Measurements from ENCODE around the gene BCL6. TPM values are rescaled to one million over a fixed set of nuclear protein-coding genes. Genes with fewer than 3 reads are reported as not detected.

The BCL6 gene
- polyA plus RNA-seq (2013): 17.5 and 18.7 TPM in 2 replicates

GRCh38 chr3:187745201-187746058 lies at the start of gene BCL6:
TSS of gene BCL6 (minus strand) at chr3:187745468. CDS start at chr3:187733693, 11,775 bp downstream.
- H3K9me3 ChIP-seq (ENCODE audit: insufficient read depth, low read depth, low read length): no peaks in the 10 kb centered on the region
- WGBS (ENCODE audit: extremely low coverage, insufficient coverage, insufficient read length): no CpG with 5 or more reads among the region's 40 CpGs
- H3K4me1 ChIP-seq (ENCODE audit: control insufficient read depth in 1 of 2, insufficient read depth in 2 of 2, low read length in 2 of 2): peaks cover 6 to 15% of the 10 kb centered on the region in 2 experiments
- H3K79me1 ChIP-seq (ENCODE audit: low read length): peaks cover 23% of the 10 kb centered on the region
- H2AFZ ChIP-seq (ENCODE audit: insufficient read depth, low read length, poor library complexity): peak within 1 kb of the TSS; percentile 84
- H2BK5ac ChIP-seq (ENCODE audit: low read depth, low read length, poor library complexity): peak within 1 kb of the TSS; percentile 100
- peak within 1 kb of the TSS; percentile 99 for H4K91ac ChIP-seq (ENCODE audit: low read depth, low read length)
- peak within 1 kb of the TSS; percentile 83 for H3K4me2 ChIP-seq (ENCODE audit: low read length)
- H3K14ac ChIP-seq (ENCODE audit: low read length): peak within 1 kb of the TSS; percentile 72
- H2BK12ac ChIP-seq (ENCODE audit: low read length): peak within 1 kb of the TSS; percentile 94
- peak within 1 kb of the TSS; percentile 100 for H2BK120ac ChIP-seq (ENCODE audit: insufficient read depth, low read length, poor library complexity)
- H3K23ac ChIP-seq (ENCODE audit: low read length): no peak within 1 kb of the TSS
- H2AK5ac ChIP-seq (ENCODE audit: low read length): no peak within 1 kb of the TSS
- H3K18ac ChIP-seq (ENCODE audit: low read length): peak within 1 kb of the TSS; percentile 88
- H3K9ac ChIP-seq (ENCODE audit: low read length): peak within 1 kb of the TSS; percentile 88
- peak within 1 kb of the TSS; percentile 92 for H3K27ac ChIP-seq (ENCODE audit: low read depth, low read length)
- no peaks in the 10 kb centered on the region for H3K27me3 ChIP-seq (ENCODE audit: insufficient read depth, low read length)
- H3K36me3 ChIP-seq (ENCODE audit: control insufficient read depth in 1 of 2, insufficient read depth in 2 of 2, low read length in 2 of 2): no peaks in the 10 kb centered on the region
- peak within 1 kb of the TSS; percentile 81 for H3K4ac ChIP-seq (ENCODE audit: low read depth, low read length)
- peak within 1 kb of the TSS; percentile 96 for H4K8ac ChIP-seq (ENCODE audit: low read depth, low read length)
- peak within 1 kb of the TSS; percentile 4 for H4K12ac ChIP-seq (ENCODE audit: low read depth, low read length)
- H3K79me2 ChIP-seq (ENCODE audit: control insufficient read depth, insufficient read depth, low read length, poor library complexity): peaks cover 13% of the 10 kb centered on the region
- DNase-seq: peak; percentile 93 to 99
- H3K4me3 ChIP-seq (ENCODE audit: low read depth, low read length): peak within 1 kb of the TSS; percentile 76

GRCh38 chr3:187794731-187795130 lies 49.5 kb upstream of the BCL6 start:
- Histone ChIP-seq H3K4ac (ENCODE audit: low read depth, low read length) (no peak overlapping the region), H2AFZ (ENCODE audit: insufficient read depth, low read length, poor library complexity) (no peak overlapping the region), H3K27ac (ENCODE audit: low read depth, low read length) (no peak overlapping the region), H3K4me1 (ENCODE audit: control insufficient read depth in 1 of 2, insufficient read depth in 2 of 2, low read length in 2 of 2) (no peaks in the 10 kb centered on the region), H3K18ac (ENCODE audit: low read length) (no peak overlapping the region), H3K79me2 (ENCODE audit: control insufficient read depth, insufficient read depth, low read length, poor library complexity) (no peaks in the 10 kb centered on the region), H4K8ac (ENCODE audit: low read depth, low read length) (no peak overlapping the region), H4K91ac (ENCODE audit: low read depth, low read length) (no peak overlapping the region), H3K9ac (ENCODE audit: low read length) (no peak overlapping the region), H4K12ac (ENCODE audit: low read depth, low read length) (no peak overlapping the region), H3K27me3 (ENCODE audit: insufficient read depth, low read length) (no peaks in the 10 kb centered on the region), H3K23ac (ENCODE audit: low read length) (no peak overlapping the region), H3K9me3 (ENCODE audit: insufficient read depth, low read depth, low read length) (peaks cover 1% of the 10 kb centered on the region), H3K79me1 (ENCODE audit: low read length) (no peaks in the 10 kb centered on the region), H2BK5ac (ENCODE audit: low read depth, low read length, poor library complexity) (no peak overlapping the region), H2BK120ac (ENCODE audit: insufficient read depth, low read length, poor library complexity) (no peak overlapping the region), H2BK12ac (ENCODE audit: low read length) (no peak overlapping the region), H3K4me2 (ENCODE audit: low read length) (no peak overlapping the region), H3K4me3 (ENCODE audit: low read depth, low read length) (no peak overlapping the region), H2AK5ac (ENCODE audit: low read length) (no peak overlapping the region), H3K14ac (ENCODE audit: low read length) (no peak overlapping the region), H3K36me3 (ENCODE audit: control insufficient read depth in 1 of 2, insufficient read depth in 2 of 2, low read length in 2 of 2) (no peaks in the 10 kb centered on the region)
- no peak for DNase-seq
- no CpG with 5 or more reads among the region's 4 CpGs for WGBS (ENCODE audit: extremely low coverage, insufficient coverage, insufficient read length)

GRCh38 chr3:187793618-187794017 lies 48.4 kb upstream of the BCL6 start:
- no peaks in the 10 kb centered on the region for H3K36me3 ChIP-seq (ENCODE audit: control insufficient read depth in 1 of 2, insufficient read depth in 2 of 2, low read length in 2 of 2)
- no CpG with 5 or more reads among the region's 2 CpGs for WGBS (ENCODE audit: extremely low coverage, insufficient coverage, insufficient read length)
- no peak overlapping the region for H3K14ac ChIP-seq (ENCODE audit: low read length)

GRCh38 chr3:187792521-187792920 lies 47.3 kb upstream of the BCL6 start:
- no peak overlapping the region for H4K91ac ChIP-seq (ENCODE audit: low read depth, low read length)
- DNase-seq: no peak
- H3K27ac ChIP-seq (ENCODE audit: low read depth, low read length): no peak overlapping the region
- H3K79me2 ChIP-seq (ENCODE audit: control insufficient read depth, insufficient read depth, low read length, poor library complexity): no peaks in the 10 kb centered on the region
- no peaks in the 10 kb centered on the region for H3K4me1 ChIP-seq (ENCODE audit: control insufficient read depth in 1 of 2, insufficient read depth in 2 of 2, low read length in 2 of 2)
- no peak overlapping the region for H4K8ac ChIP-seq (ENCODE audit: low read depth, low read length)
- H3K23ac ChIP-seq (ENCODE audit: low read length): no peak overlapping the region
- no peaks in the 10 kb centered on the region for H3K27me3 ChIP-seq (ENCODE audit: insufficient read depth, low read length)
- H2BK120ac ChIP-seq (ENCODE audit: insufficient read depth, low read length, poor library complexity): no peak overlapping the region
- H3K4me2 ChIP-seq (ENCODE audit: low read length): no peak overlapping the region
- no peaks in the 10 kb centered on the region for H3K36me3 ChIP-seq (ENCODE audit: control insufficient read depth in 1 of 2, insufficient read depth in 2 of 2, low read length in 2 of 2)
- no peaks in the 10 kb centered on the region for H3K79me1 ChIP-seq (ENCODE audit: low read length)
- WGBS (ENCODE audit: extremely low coverage, insufficient coverage, insufficient read length): no CpG with 5 or more reads among the region's 3 CpGs
- H3K9me3 ChIP-seq (ENCODE audit: insufficient read depth, low read depth, low read length): no peaks in the 10 kb centered on the region
- no peak overlapping the region for H2AFZ ChIP-seq (ENCODE audit: insufficient read depth, low read length, poor library complexity)
- no peak overlapping the region for H3K14ac ChIP-seq (ENCODE audit: low read length)
- H3K9ac ChIP-seq (ENCODE audit: low read length): no peak overlapping the region
- no peak overlapping the region for H2AK5ac ChIP-seq (ENCODE audit: low read length)
- no peak overlapping the region for H3K4me3 ChIP-seq (ENCODE audit: low read depth, low read length)
- no peak overlapping the region for H2BK12ac ChIP-seq (ENCODE audit: low read length)
- no peak overlapping the region for H2BK5ac ChIP-seq (ENCODE audit: low read depth, low read length, poor library complexity)
- no peak overlapping the region for H3K18ac ChIP-seq (ENCODE audit: low read length)
- H3K4ac ChIP-seq (ENCODE audit: low read depth, low read length): no peak overlapping the region
- no peak overlapping the region for H4K12ac ChIP-seq (ENCODE audit: low read depth, low read length)

More at GRCh38 chr3:187793618-187794017, 48.4 kb upstream of the BCL6 start:
- Histone ChIP-seq H4K91ac (ENCODE audit: low read depth, low read length) (no peak overlapping the region), H3K18ac (ENCODE audit: low read length) (no peak overlapping the region), H2BK5ac (ENCODE audit: low read depth, low read length, poor library complexity) (no peak overlapping the region), H3K4me3 (ENCODE audit: low read depth, low read length) (no peak overlapping the region), H4K8ac (ENCODE audit: low read depth, low read length) (no peak overlapping the region), H3K79me1 (ENCODE audit: low read length) (no peaks in the 10 kb centered on the region), H3K79me2 (ENCODE audit: control insufficient read depth, insufficient read depth, low read length, poor library complexity) (no peaks in the 10 kb centered on the region), H3K9me3 (ENCODE audit: insufficient read depth, low read depth, low read length) (peaks cover 1% of the 10 kb centered on the region), H3K27ac (ENCODE audit: low read depth, low read length) (no peak overlapping the region), H3K9ac (ENCODE audit: low read length) (no peak overlapping the region), H4K12ac (ENCODE audit: low read depth, low read length) (no peak overlapping the region), H2BK12ac (ENCODE audit: low read length) (no peak overlapping the region), H3K4ac (ENCODE audit: low read depth, low read length) (no peak overlapping the region), H3K4me1 (ENCODE audit: control insufficient read depth in 1 of 2, insufficient read depth in 2 of 2, low read length in 2 of 2) (no peaks in the 10 kb centered on the region), H3K27me3 (ENCODE audit: insufficient read depth, low read length) (no peaks in the 10 kb centered on the region), H2AK5ac (ENCODE audit: low read length) (no peak overlapping the region), H3K23ac (ENCODE audit: low read length) (no peak overlapping the region), H2AFZ (ENCODE audit: insufficient read depth, low read length, poor library complexity) (no peak overlapping the region), H2BK120ac (ENCODE audit: insufficient read depth, low read length, poor library complexity) (no peak overlapping the region), H3K4me2 (ENCODE audit: low read length) (no peak overlapping the region)
- no peak for DNase-seq

All from trophoblast cell (in vitro differentiated cells and primary cell).